ENCODE data around the gene ZNF92.
"Not testable (repeated sequence)": the region's sequence is repeated elsewhere in the genome, so short reads cannot be mapped to it uniquely, and the experiment has no call there.

Gene ZNF92

GRCh38 chr7:65429642-65430343, 56.1 kb downstream of the ZNF92 start:
- DNase-seq = no peak

GRCh38 chr7:65430344-65431186, 56.9 kb downstream of the ZNF92 start:
- no peak for DNase-seq

GRCh38 chr7:65434307-65434706, 60.7 kb downstream of the ZNF92 start:
- no peak for DNase-seq

- no peak for DNase-seq
Measured at GRCh38 chr7:65436163-65436562, 62.5 kb downstream of the ZNF92 start.

GRCh38 chr7:65438598-65438997, 64.9 kb downstream of the ZNF92 start:
- no peak for DNase-seq

- no peak for DNase-seq
Measured at GRCh38 chr7:65441010-65441409, 67.4 kb downstream of the ZNF92 start.

GRCh38 chr7:65444205-65444842, 70.7 kb downstream of the ZNF92 start:
- no peak for DNase-seq

- DNase-seq = no peak
Measured at GRCh38 chr7:65444899-65445823, 71.5 kb downstream of the ZNF92 start.

- DNase-seq = not testable (repeated sequence)
Measured at GRCh38 chr7:65447041-65447440, 73.4 kb downstream of the ZNF92 start.

- no peak for DNase-seq
Measured at GRCh38 chr7:65448816-65449504, 75.3 kb downstream of the ZNF92 start.

- no peak for DNase-seq
Measured at GRCh38 chr7:65449505-65449852, 75.8 kb downstream of the ZNF92 start.

Measured in activated effector memory CD4-positive, alpha-beta T cell treated with anti-CD3 and anti-CD28 coated beads, Interleukin-2, amount 50 U/mL, for 16 hours (primary cell).